K562 (cell line): Measurements from ENCODE around the gene DIP2B. TPM values are rescaled to one million over a fixed set of nuclear protein-coding genes. Genes with fewer than 3 reads are reported as not detected.

Source experiments
- ATAC-seq: fragments of 200-7000 bp; cut with Tn5 transposase; 3 replicates; pipeline ENCODE4 v1.9.1; 2020; ENCODE audit warnings: moderate library complexity
- BruUV-seq: library from RNA; stranded (reverse); fragments of 400-500 nt; replicated peaks from 2 replicates; lab custom pipeline; 2021; lab: Mats Ljungman, UMichigan
- CTCF ChIA-PET: fragments of 300-600 bp; formaldehyde crosslinking; extraction: SDS; loops from one replicate; lab custom pipeline; 2021; ENCODE audit warnings: low intra/inter-chr PET ratio; lab: Yijun Ruan, JAX
- POLR2A ChIA-PET: fragments of 300-600, 350-650 bp; sonication (Branson Sonifier 250); formaldehyde crosslinking; extraction: SDS; loops from one replicate; lab custom pipeline; 2021; ENCODE audit warnings: antibody characterized with exemption, inconsistent platforms; lab: Yijun Ruan, JAX
- DNase-seq, 4 experiments: peaks; one replicate each; pipeline versions ENCODE4 v3.0.0 to v3.0.0-alpha.2; 2011 to 2018; ENCODE audit warnings: low spot score in 3 of 4, mixed read lengths in 3 of 4; ENCODE audit errors: extremely low read depth in 1 of 4
- FAIRE-seq: peaks from 2 replicates; lab custom pipeline; 2011; peaks lifted over from hg19 to GRCh38; lab: Jason Lieb, UNC
- H2AFZ ChIP-seq: 2 replicates; pipeline ENCODE4 v1.6.0; 2011; ENCODE audit warnings: low read depth, low read length, control low read depth, inconsistent platforms
- H3K27ac ChIP-seq: fragments of 200-600 bp; 3 replicates; pipeline ENCODE4 v1.8.0; 2011; ENCODE audit warnings: low read depth, mild to moderate bottlenecking, control low read depth, inconsistent platforms, low read length, moderate library complexity, mixed read lengths; ENCODE audit errors: extremely low read depth
- H3K27me3 ChIP-seq, 2 experiments: fragments of 300-600 bp in 1 of 2; 2 replicates in 1 of 2; 3 replicates in 1 of 2; pipeline versions ENCODE4 v1.6.0 to v1.8.0; 2011; ENCODE audit warnings: inconsistent platforms in 2 of 2, low read length in 2 of 2, mild to moderate bottlenecking in 1 of 2, mixed read lengths in 1 of 2, moderate library complexity in 1 of 2; ENCODE audit not compliant: control insufficient read depth in 2 of 2, insufficient read depth in 2 of 2
- H3K36me3 ChIP-seq: fragments of 300-600 bp; 3 replicates; pipeline ENCODE4 v1.8.0; 2011; ENCODE audit warnings: mild to moderate bottlenecking, low read length, inconsistent platforms; ENCODE audit not compliant: control insufficient read depth, insufficient read depth
- H3K4me1 ChIP-seq, 2 experiments: fragments of 200-600 bp in 1 of 2; replicated peaks in 1 of 2; 2 replicates in 1 of 2; 3 replicates in 1 of 2; pipeline versions ENCODE4 v1.5.1 to v1.8.0; 2011; ENCODE audit warnings: inconsistent platforms in 2 of 2, low read length in 2 of 2, mild to moderate bottlenecking in 1 of 2, mixed read lengths in 1 of 2, moderate library complexity in 1 of 2; ENCODE audit not compliant: control insufficient read depth in 2 of 2, insufficient read depth in 2 of 2
- H3K4me2 ChIP-seq: 2 replicates; pipeline ENCODE4 v1.6.1; 2011; ENCODE audit warnings: low read length, control low read depth, inconsistent platforms, mixed read lengths; ENCODE audit not compliant: insufficient read depth
- H3K4me3 ChIP-seq: fragments of 200-600 bp; sonication (generic), shearing (Covaris generic); 2 replicates; pipeline ENCODE4 v1.5.1; 2016; ENCODE audit warnings: control low read depth, inconsistent platforms
- H3K79me2 ChIP-seq: fragments of 200-600 bp; 3 replicates; pipeline ENCODE4 v1.8.0; 2011; ENCODE audit warnings: low read length, inconsistent platforms; ENCODE audit not compliant: control insufficient read depth, insufficient read depth
- H3K9ac ChIP-seq, 2 experiments: 2 replicates each; pipeline versions ENCODE4 v1.6.0 to v1.6.1; 2011; ENCODE audit warnings: low read depth in 2 of 2, low read length in 2 of 2, control low read depth in 1 of 2, inconsistent platforms in 1 of 2, mild to moderate bottlenecking in 1 of 2, mixed read lengths in 1 of 2; ENCODE audit not compliant: insufficient read depth in 1 of 2
- H3K9me1 ChIP-seq: one replicate; pipeline ENCODE4 v1.6.0; 2011; ENCODE audit warnings: inconsistent platforms, mild to moderate bottlenecking, low read length, moderate library complexity; ENCODE audit not compliant: control insufficient read depth, insufficient read depth
- H3K9me3 ChIP-seq: replicated peaks from 2 replicates; pipeline ENCODE4 v1.5.1; 2011; ENCODE audit warnings: low read depth, low read length, inconsistent platforms; ENCODE audit not compliant: control insufficient read depth, insufficient read depth
- H4K20me1 ChIP-seq: replicated peaks from 2 replicates; pipeline ENCODE4 v1.6.1; 2011; ENCODE audit warnings: low read length, inconsistent platforms, mixed read lengths; ENCODE audit not compliant: control insufficient read depth, insufficient read depth
- CHD1 ChIP-seq: fragments of 200-600 bp; sonication (generic); IDR thresholded peaks from one replicate; pipeline ENCODE4 v1.6.1; 2012; ENCODE audit warnings: mild to moderate bottlenecking, moderate library complexity, low read length, inconsistent platforms
- ILK ChIP-seq: fragments of 450-650 bp; IDR thresholded peaks from 2 replicates; pipeline ENCODE4 v1.6.1; 2016; ENCODE audit warnings: missing genetic modification characterization, low read depth, mild to moderate bottlenecking, missing compliant biosample characterization, moderate library complexity, borderline replicate concordance
- SIN3A ChIP-seq, 2 experiments: fragments of 150-350 bp in 1 of 2; IDR thresholded peaks; 2 replicates each; pipeline ENCODE4 v1.6.1; 2011 to 2016; ENCODE audit warnings: borderline replicate concordance in 2 of 2, low read depth in 2 of 2, low read length in 2 of 2, mild to moderate bottlenecking in 2 of 2, moderate library complexity in 2 of 2; ENCODE audit not compliant: control insufficient read depth in 1 of 2
- ZEB2 ChIP-seq: fragments of 450-650 bp; IDR thresholded peaks from 2 replicates; pipeline ENCODE4 v1.6.1; 2016
- ZNF639 ChIP-seq, 2 experiments: fragments of 200-800 bp in 1 of 2; sonication (Bioruptor generic) in 1 of 2; sonication (generic) in 1 of 2; formaldehyde crosslinking in 1 of 2; IDR thresholded peaks in 1 of 2; conservative IDR thresholded peaks in 1 of 2; 2 replicates each; pipeline versions ENCODE4 v1.5.0 to v1.6.1; 2016 to 2020; ENCODE audit warnings: missing compliant biosample characterization in 1 of 2, missing genetic modification characterization in 1 of 2, missing genetic modification reagents in 1 of 2
- WGBS: fragments of 100-300 bp; shearing (Covaris generic); methylation state at CpG from one replicate; pipeline ENCODE4 v1.1.6; 2016; ENCODE audit warnings: low coverage, mixed read lengths; ENCODE audit not compliant: insufficient coverage; ENCODE audit errors: missing lambda C conversion rate; 5-methylcytosine and 5-hydroxymethylcytosine counted together
- in situ Hi-C: fragments of 300-500 bp; cut with MboI; formaldehyde crosslinking; loops from 4 replicates; pipeline ENCODE4 v1.15.0; 2018; ENCODE audit warnings: inconsistent platforms, mixed read lengths
- intact Hi-C: fragments of 100-400 bp; cut with micrococcal nuclease; formaldehyde crosslinking; loops from 2 replicates; pipeline ENCODE4 v1.14.2; 2022
- polyA plus RNA-seq, 8 experiments: library from polyadenylated mRNA; depleted of rRNA in 4 of 8; stranded (reverse) in 5 of 8; unstranded in 3 of 8; fragments of >200 nt; fragmentation: Nextera tagmentation in 2 of 8; fragmentation: Illumina TruSeq in 1 of 8; extraction: Ambion mirVana in 2 of 8; extraction: Trizol in 1 of 8; gene quantifications; 2 replicates each; pipeline versions ENCODE4 v1.2.1 to v1.2.3, GENCODE V29; 2011 to 2014; ENCODE audit warnings: inconsistent platforms in 1 of 8, missing spikeins in 1 of 8
- total RNA-seq, 7 experiments: library from RNA; depleted of rRNA in 6 of 7; stranded (reverse); fragments of >200 nt in 6 of 7; fragmentation: Illumina TruSeq in 2 of 7; extraction: Trizol in 2 of 7; gene quantifications; 2 replicates each; pipeline versions ENCODE4 v1.2.1 to v1.2.3, GENCODE V29; 2011 to 2021; ENCODE audit warnings: low replicate concordance in 1 of 7

Gene DIP2B
- total and polyA plus RNA-seq, 9 of the 15 experiments (the other 6 are each of a cell fraction or from before 2014, with no cell fraction given): 4.6 to 26.1 (median 18.8) TPM

GRCh38 chr12:50528800-50529199 is 24.0 kb downstream of the DIP2B start:
- intact Hi-C loops (no loop called here), in situ Hi-C loops (no loop called here)
- no peak for TF ChIP-seq CHD1
- TF ChIP-seq ZNF639 (CRISPR knock-in tag; conservative IDR thresholded peaks at IDR 0.05 in 1 of 2, IDR thresholded peaks at IDR 0.05 in 1 of 2): no peak
- TF ChIP-seq ZEB2: no peak
- TF ChIP-seq SIN3A (IDR thresholded peaks at IDR 0.05; ENCODE audit: borderline replicate concordance in 2 of 2, control insufficient read depth in 1 of 2, low read depth in 2 of 2, low read length in 2 of 2): no peak
- TF ChIP-seq ILK (tag): no peak
- H3K79me2 ChIP-seq: peaks cover 44% of the 10 kb centered on the region
- H3K4me3 ChIP-seq: no peak overlapping the region
- H3K27ac ChIP-seq: no peak overlapping the region
- H3K9me3 ChIP-seq: peaks cover 3% of the 10 kb centered on the region; the same call in 1 of the 2 replicates
- no peak overlapping the region for H2AFZ ChIP-seq
- H3K27me3 ChIP-seq: no peaks in the 10 kb centered on the region
- no peaks in the 10 kb centered on the region for H4K20me1 ChIP-seq
- H3K36me3 ChIP-seq: peaks cover 17% of the 10 kb centered on the region; the same call in 1 of the 3 replicates
- WGBS: 78% methylated on average over 1 of the region's 1 CpG
- ATAC-seq (no peak), DNase-seq (no peak), FAIRE-seq (no peak)
- H3K4me2 ChIP-seq: no peak overlapping the region
- H3K9ac ChIP-seq: no peak overlapping the region
- H3K4me1 ChIP-seq: peaks cover 8 to 21% of the 10 kb centered on the region in 2 experiments; a peak in 3 of 5 replicates
- BruUV-seq: no TSS peak
- ChIA-PET POLR2A (interaction anchor here (0.7 to 1.6 kb wide), 2 partner anchors 9 to 75 kb away, joined by 4 to 6 read pairs; no protein-coding TSS in a partner anchor), CTCF (no interaction called here)
- no peaks in the 10 kb centered on the region for H3K9me1 ChIP-seq
